Psoas muscle (tissue), 8 donors: ENCODE measurements around the gene SLC38A4. TPM values are rescaled to one million over a fixed set of nuclear protein-coding genes. Genes with fewer than 3 reads are reported as not detected.

Source experiments
- ATAC-seq, 4 donors: fragments of 200-7000 bp; cut with Tn5 transposase; one replicate each; pipeline ENCODE4 v1.9.1; 2020; ENCODE audit warnings: moderate library complexity in 3 of 4, mild to moderate bottlenecking in 2 of 4
- DNase-seq, 2 donors: peaks; one replicate each; pipeline ENCODE4 v3.0.0-alpha.2; 2020
- H3K27ac ChIP-seq: fragments of 200-600 bp; one replicate; pipeline ENCODE4 v1.8.0; 2022
- H3K27me3 ChIP-seq, 3 donors: fragments of 200-600 bp in 1 of 3; one replicate each; pipeline versions ENCODE4 v1.6.1 to v1.8.0; 2013 to 2022; ENCODE audit warnings: low read length in 2 of 3, mild to moderate bottlenecking in 2 of 3, moderate library complexity in 1 of 3; ENCODE audit not compliant: insufficient read depth in 3 of 3
- H3K36me3 ChIP-seq, 2 donors: fragments of 200-600 bp in 1 of 2; one replicate each; pipeline versions ENCODE4 v1.6.1 to v1.8.0; 2013 to 2022; ENCODE audit warnings: low read depth in 1 of 2, mild to moderate bottlenecking in 1 of 2, moderate library complexity in 1 of 2; ENCODE audit not compliant: insufficient read depth in 1 of 2
- H3K4me1 ChIP-seq: fragments of 200-600 bp; one replicate; pipeline ENCODE4 v1.8.0; 2022
- H3K4me3 ChIP-seq: fragments of 200-600 bp; one replicate; pipeline ENCODE4 v1.8.0; 2022; ENCODE audit warnings: mild to moderate bottlenecking
- H3K9me3 ChIP-seq: fragments of 200-600 bp; one replicate; pipeline ENCODE4 v1.8.0; 2022
- CTCF ChIP-seq: fragments of 200-600 bp; IDR thresholded peaks from one replicate; pipeline ENCODE4 v1.8.0; 2022; ENCODE audit warnings: antibody characterized with exemption
- WGBS, 3 donors: extraction: QIAGEN DNeasy Blood & Tissue Kit; methylation state at CpG; one replicate each; pipeline versions ENCODE4 v1.1.6 to v1.1.7; 2013; 5-methylcytosine and 5-hydroxymethylcytosine counted together
- intact Hi-C, 2 donors: fragments of 100-400 bp; cut with DNase I; formaldehyde crosslinking; loops; one replicate each; pipeline versions ENCODE4 v1.11.0 to v1.14.2; 2022
- long read RNA-seq, 2 donors: library from polyadenylated mRNA; unstranded; transcript quantifications; one replicate each; pipeline ENCODE4 v2.0.0, GENCODE V29; 2021
- polyA plus RNA-seq, 3 donors: library from polyadenylated mRNA; stranded (reverse); fragments of 200-250 nt; gene quantifications; one replicate each; pipeline ENCODE4 v1.2.3, GENCODE V29; 2013
- total RNA-seq, 4 donors: library from RNA; stranded (reverse); fragmentation: NEBNext Ultra II Directional in 2 of 4; extraction: Animal tissue kit (Norgen Biotek cat#: 25700) in 2 of 4; gene quantifications; one replicate each; pipeline versions ENCODE4 v1.2.1 to v1.2.4, GENCODE V29; 2021 to 2023
- donor health status: healthy with polysubstance abuse.
- donor health status: DM: no; HTN: no; CAD: no; lungs with moderate emphysema.
- donor health status: Bipolar disorder and iron deficiency.
- donor health status: healthy.
- donor health status: DM: yes; HTN: yes; CAD: no.
- donor health status: DM: no; HTN: no; CAD: no.
- donor health status: DM: no; HTN: no; CAD: no.
- donor health status: DM: yes; HTN: yes; CAD: no.

The SLC38A4 gene
- total RNA-seq (10 to 100 TPM in 3 of 4 donors, 1 to 10 TPM in 1; 9.2 to 17.0 (median 11.5) TPM), polyA plus RNA-seq (10 to 100 TPM in 2 of 3 donors, under 1 TPM in 1; 0.31 to 25.6 (median 17.3) TPM)
- long read RNA-seq, donor 1, partial matches to known transcripts, result 3 of 4 reads
- long read RNA-seq, donor 1, other reads (novel, unspliced or antisense), result 1 of 4 reads
- long read RNA-seq, donor 2, partial matches to known transcripts, result 6 of 8 reads
- long read RNA-seq, donor 2, other reads (novel, unspliced or antisense), result 2 of 8 reads

- DNase-seq (peak; percentile 39 to 76), ATAC-seq (peak; percentile 81 to 97 (median 92))
- H3K36me3 ChIP-seq, result no peaks in the 10 kb centered on the region
- no peaks in the 10 kb centered on the region for H3K9me3 ChIP-seq
- H3K4me3 ChIP-seq, result peak within 1 kb of the TSS; percentile 60
- intact Hi-C loops, result no loop called here
- peaks cover 14% of the 10 kb centered on the region for H3K4me1 ChIP-seq
- peak within 1 kb of the TSS; percentile 17 for H3K27ac ChIP-seq
- TF ChIP-seq CTCF, result no peak
- no peaks in the 10 kb centered on the region for H3K27me3 ChIP-seq
- 12 to 21% (median 12%) methylated on average over 29 of the region's 29 CpGs for WGBS, 3 donors
These were observed at the start of gene SLC38A4 for GRCh38 chr12:46825591-46826414. Gene SLC38A4 (minus strand): TSS chr12:46825997. CDS start chr12:46793071, 32,926 bp downstream.

GRCh38 chr12:46875095-46875494 is 49.3 kb upstream of the SLC38A4 start:
- 69 to 90% (median 90%) methylated on average over 1 of the region's 1 CpG for WGBS, 3 donors
- DNase-seq, result no peak
- peak in 1 of 4 donors; percentile 19 for ATAC-seq
- H3K4me3 ChIP-seq, result no peak overlapping the region
- H3K27me3 ChIP-seq, result no peaks in the 10 kb centered on the region
- H3K9me3 ChIP-seq, result peaks cover 13% of the 10 kb centered on the region
- H3K4me1 ChIP-seq, result peaks cover 9% of the 10 kb centered on the region
- no peak for TF ChIP-seq CTCF
- intact Hi-C loops, result no loop called here
- peak overlapping the region; percentile 7 for H3K27ac ChIP-seq
- no peaks in the 10 kb centered on the region for H3K36me3 ChIP-seq

- Histone ChIP-seq H3K36me3 (no peaks in the 10 kb centered on the region), H3K27ac (peak overlapping the region; percentile 7), H3K4me1 (peaks cover 9% of the 10 kb centered on the region), H3K9me3 (peaks cover 13% of the 10 kb centered on the region), H3K4me3 (no peak overlapping the region), H3K27me3 (no peaks in the 10 kb centered on the region)
- 18 to 33% (median 18%) methylated on average over 3 of the region's 3 CpGs for WGBS, 3 donors
- ATAC-seq (peak; percentile 94 to 99 (median 98)), DNase-seq (peak; percentile 27 to 80)
- intact Hi-C loops, result no loop called here
- TF ChIP-seq CTCF, result no peak
These were observed 48.8 kb upstream of the SLC38A4 start for GRCh38 chr12:46874642-46875041.

GRCh38 chr12:46872135-46872534 is 46.3 kb upstream of the SLC38A4 start:
- Histone ChIP-seq H3K27ac (no peak overlapping the region), H3K4me1 (peaks cover 9% of the 10 kb centered on the region), H3K27me3 (no peaks in the 10 kb centered on the region), H3K4me3 (no peak overlapping the region), H3K36me3 (no peaks in the 10 kb centered on the region), H3K9me3 (peaks cover 5% of the 10 kb centered on the region)
- intact Hi-C loops, result no loop called here
- DNase-seq (no peak), ATAC-seq (no peak)
- WGBS, 3 donors, result 91 to 94% (median 94%) methylated on average over 4 of the region's 4 CpGs
- TF ChIP-seq CTCF, result no peak
